Measurements from ENCODE around the gene RSU1. TPM values are rescaled to one million over a fixed set of nuclear protein-coding genes. Genes with fewer than 3 reads are reported as not detected.

Gene RSU1
- polyA plus RNA-seq, 3 donors, result 45.7 to 111 (median 100) TPM

DNA sequence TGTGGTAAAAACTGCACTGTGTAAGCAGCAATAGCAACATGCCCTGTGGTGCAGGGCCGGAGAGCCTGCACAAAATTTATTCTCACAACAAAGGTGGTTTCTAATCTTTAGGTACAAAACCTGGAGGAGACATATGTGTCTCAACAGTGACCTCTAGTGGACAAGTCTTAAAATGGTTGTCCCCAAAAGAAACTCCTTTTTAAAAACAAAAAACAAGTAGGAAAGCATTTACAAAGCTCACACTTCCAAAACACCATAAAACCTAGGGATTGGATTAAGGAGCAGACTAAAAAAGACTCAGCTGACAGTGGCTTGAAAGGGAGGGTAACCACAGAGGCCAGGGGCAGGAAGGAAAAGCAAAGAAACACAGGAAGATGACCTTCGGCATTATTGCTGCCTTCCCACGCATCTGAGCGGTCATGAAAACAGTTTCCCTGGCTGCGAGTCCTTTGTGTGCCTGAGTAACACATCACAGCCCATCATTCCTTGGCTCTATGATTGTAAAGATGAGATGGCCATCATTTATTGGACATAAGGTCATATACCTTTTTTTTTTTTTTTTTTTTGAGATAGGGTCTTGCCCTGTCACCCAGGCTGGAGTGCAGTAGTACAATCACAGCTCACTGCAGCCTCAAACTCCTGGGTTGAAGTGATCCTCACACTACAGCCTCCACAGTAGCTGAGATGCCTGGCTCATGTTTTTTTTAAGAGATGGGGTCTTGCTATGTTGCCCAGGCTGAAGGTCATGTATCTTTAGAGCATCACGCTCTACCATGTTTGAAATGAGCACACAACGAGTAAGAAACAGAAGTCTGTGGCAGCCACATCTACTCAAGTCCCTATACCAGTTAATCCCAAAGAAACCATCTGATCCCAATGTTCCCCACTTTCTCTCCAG, 39.5 kb downstream of the RSU1 start:
- H3K36me3 ChIP-seq (replicated peaks in 1 of 2; ENCODE audit: control insufficient read depth in 1 of 2, insufficient read depth in 2 of 2, low read length in 2 of 2), result peaks cover 8 to 31% of the 10 kb centered on the region in 2 donors
- peak; percentile 86 for TF ChIP-seq CTCF (IDR thresholded peaks at IDR 0.05)
- Mint-ChIP-seq H3K27me3 (ENCODE audit: low read depth in 3 of 3) (no peaks in the 10 kb centered on the region), H3K27ac (peak overlapping the region in 2 of 7 donors; percentile 46 to 82), H3K36me3 (peaks cover 38 to 40% of the 10 kb centered on the region in 2 donors), H3K9me3 (no peaks in the 10 kb centered on the region), H3K4me3 (no peak overlapping the region), H3K4me1 (peaks cover 4% of the 10 kb centered on the region)
- H2AFZ ChIP-seq (ENCODE audit: insufficient read depth, low read depth, low read length, poor library complexity, severe bottlenecking), result no peak overlapping the region
- 75% methylated on average over 3 of the region's 7 CpGs for WGBS (ENCODE audit: insufficient coverage)
- no peaks in the 10 kb centered on the region for H3K9me3 ChIP-seq (replicated peaks in 1 of 2; ENCODE audit: control insufficient read depth in 1 of 2, insufficient read depth in 1 of 2, low read length in 2 of 2)
- H3K4me1 ChIP-seq (ENCODE audit: control insufficient read depth in 1 of 2, insufficient read depth in 2 of 2, low read length in 2 of 2), result no peaks in the 10 kb centered on the region
- no peaks in the 10 kb centered on the region for H3K79me2 ChIP-seq (ENCODE audit: insufficient read depth, low read length)
- no peaks in the 10 kb centered on the region for H3K27me3 ChIP-seq (ENCODE audit: control insufficient read depth in 2 of 2, insufficient read depth in 2 of 2, low read length in 2 of 2)
- H3K4me3 ChIP-seq (replicated peaks in 1 of 3; ENCODE audit: low read depth in 2 of 3, low read length in 3 of 3), result no peak overlapping the region
- intact Hi-C loops (cut with micrococcal nuclease), result loop anchor here in 1 of 2 donors (10.0 kb wide), 1 partner anchor 873 kb away; no protein-coding TSS in a partner anchor
- no peak overlapping the region for H3K9ac ChIP-seq (ENCODE audit: insufficient read depth, low read length, poor library complexity, severe bottlenecking)
- H4K20me1 ChIP-seq (ENCODE audit: insufficient read depth, low read length), result peaks cover 3% of the 10 kb centered on the region
- no peak overlapping the region for H3K4me2 ChIP-seq (replicated peaks; ENCODE audit: extremely low read depth, low read length, poor library complexity, severe bottlenecking)
- H3K27ac ChIP-seq (ENCODE audit: low read depth in 1 of 2, low read length in 2 of 2), result no peak overlapping the region
- DNase-seq, result peak; percentile 18 to 49 (median 48)

- H3K4me3 ChIP-seq (replicated peaks in 1 of 3; ENCODE audit: low read depth in 2 of 3, low read length in 3 of 3), result no peak overlapping the region
- intact Hi-C loops (cut with micrococcal nuclease), result loop anchor here in 1 of 2 donors (10.0 kb wide), 1 partner anchor 872 kb away; no protein-coding TSS in a partner anchor
- H3K4me2 ChIP-seq (replicated peaks; ENCODE audit: extremely low read depth, low read length, poor library complexity, severe bottlenecking), result no peak overlapping the region
- H3K79me2 ChIP-seq (ENCODE audit: insufficient read depth, low read length), result no peaks in the 10 kb centered on the region
- no CpG with 5 or more reads among the region's 3 CpGs for WGBS (ENCODE audit: insufficient coverage)
- Mint-ChIP-seq H3K9me3 (no peaks in the 10 kb centered on the region), H3K27ac (no peak overlapping the region), H3K4me1 (peaks cover 4% of the 10 kb centered on the region), H3K27me3 (ENCODE audit: low read depth in 3 of 3) (no peaks in the 10 kb centered on the region), H3K4me3 (no peak overlapping the region), H3K36me3 (peaks cover 36 to 38% of the 10 kb centered on the region in 2 donors)
- DNase-seq, result no peak
- H3K27ac ChIP-seq (ENCODE audit: low read depth in 1 of 2, low read length in 2 of 2), result no peak overlapping the region
- no peak overlapping the region for H2AFZ ChIP-seq (ENCODE audit: insufficient read depth, low read depth, low read length, poor library complexity, severe bottlenecking)
- TF ChIP-seq CTCF (IDR thresholded peaks at IDR 0.05), result no peak
- H3K9me3 ChIP-seq (replicated peaks in 1 of 2; ENCODE audit: control insufficient read depth in 1 of 2, insufficient read depth in 1 of 2, low read length in 2 of 2), result no peaks in the 10 kb centered on the region
- peaks cover 8 to 28% of the 10 kb centered on the region in 2 donors for H3K36me3 ChIP-seq (replicated peaks in 1 of 2; ENCODE audit: control insufficient read depth in 1 of 2, insufficient read depth in 2 of 2, low read length in 2 of 2)
- no peaks in the 10 kb centered on the region for H3K4me1 ChIP-seq (ENCODE audit: control insufficient read depth in 1 of 2, insufficient read depth in 2 of 2, low read length in 2 of 2)
- peaks cover 3% of the 10 kb centered on the region for H4K20me1 ChIP-seq (ENCODE audit: insufficient read depth, low read length)
- H3K9ac ChIP-seq (ENCODE audit: insufficient read depth, low read length, poor library complexity, severe bottlenecking), result no peak overlapping the region
- no peaks in the 10 kb centered on the region for H3K27me3 ChIP-seq (ENCODE audit: control insufficient read depth in 2 of 2, insufficient read depth in 2 of 2, low read length in 2 of 2)
Observed at GRCh38 chr10:16776896-16777295, 40.3 kb downstream of the RSU1 start.
